ENCODE measurements around the gene NOL9. TPM values are rescaled to one million over a fixed set of nuclear protein-coding genes. Genes with fewer than 3 reads are reported as not detected.

The NOL9 gene
- total and polyA plus RNA-seq, 2 of the 13 experiments (the other 11 are each of a cell fraction or from before 2014, with no cell fraction given) = 18.0 to 24.7 TPM

DNA sequence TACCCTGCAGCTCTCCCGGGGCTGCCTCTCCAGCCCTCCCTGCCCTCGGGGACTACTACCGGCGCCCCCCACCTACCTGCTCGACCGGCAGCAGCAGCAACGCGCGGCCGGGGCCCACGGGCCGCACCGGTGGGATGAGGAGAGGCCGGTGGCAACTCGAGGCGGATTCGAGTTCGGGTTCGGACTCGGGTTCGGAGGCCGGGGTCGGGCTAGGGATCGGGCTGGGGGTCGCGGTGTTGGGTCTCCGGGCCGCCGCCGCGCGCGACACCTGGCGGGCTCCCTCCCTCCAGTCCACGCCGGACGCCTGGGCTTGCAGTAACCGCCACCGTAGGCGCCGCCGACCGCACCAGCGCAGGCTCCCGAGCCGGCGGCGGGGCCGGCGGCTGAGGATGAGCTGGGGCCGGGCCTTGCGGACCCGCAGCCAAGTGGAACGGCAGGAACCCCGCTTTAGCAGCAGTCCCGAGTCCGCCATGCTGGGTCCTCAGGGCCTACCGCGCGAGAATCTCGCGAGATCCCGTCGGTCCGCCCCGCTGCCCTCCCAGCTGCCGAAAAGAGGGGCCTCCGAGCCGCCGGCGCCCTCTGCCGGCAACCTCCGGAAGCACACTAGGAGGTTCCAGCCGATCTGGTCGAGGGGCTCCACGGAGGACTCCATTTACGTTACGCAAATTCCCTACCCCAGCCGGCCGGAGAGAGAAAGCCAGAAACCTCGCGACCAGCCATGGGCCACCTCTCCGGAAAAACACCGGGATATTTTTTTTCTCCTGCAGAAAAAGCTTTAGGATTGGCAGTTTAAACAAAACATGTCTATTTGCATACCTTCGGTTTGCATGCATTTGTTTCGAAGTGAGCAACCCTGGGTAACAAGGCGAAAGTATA, at the start of gene NOL9 (continued):
- peak; percentile 61; the same call in 1 of the 2 replicates for TF ChIP-seq ZNF792 (CRISPR knock-in tag; IDR thresholded peaks at IDR 0.05)
- TF ChIP-seq ZNF441 (CRISPR knock-in tag; IDR thresholded peaks at IDR 0.05; ENCODE audit: borderline replicate concordance) = no peak; the same call in 1 of the 2 replicates
- TF ChIP-seq, protein P1, sequence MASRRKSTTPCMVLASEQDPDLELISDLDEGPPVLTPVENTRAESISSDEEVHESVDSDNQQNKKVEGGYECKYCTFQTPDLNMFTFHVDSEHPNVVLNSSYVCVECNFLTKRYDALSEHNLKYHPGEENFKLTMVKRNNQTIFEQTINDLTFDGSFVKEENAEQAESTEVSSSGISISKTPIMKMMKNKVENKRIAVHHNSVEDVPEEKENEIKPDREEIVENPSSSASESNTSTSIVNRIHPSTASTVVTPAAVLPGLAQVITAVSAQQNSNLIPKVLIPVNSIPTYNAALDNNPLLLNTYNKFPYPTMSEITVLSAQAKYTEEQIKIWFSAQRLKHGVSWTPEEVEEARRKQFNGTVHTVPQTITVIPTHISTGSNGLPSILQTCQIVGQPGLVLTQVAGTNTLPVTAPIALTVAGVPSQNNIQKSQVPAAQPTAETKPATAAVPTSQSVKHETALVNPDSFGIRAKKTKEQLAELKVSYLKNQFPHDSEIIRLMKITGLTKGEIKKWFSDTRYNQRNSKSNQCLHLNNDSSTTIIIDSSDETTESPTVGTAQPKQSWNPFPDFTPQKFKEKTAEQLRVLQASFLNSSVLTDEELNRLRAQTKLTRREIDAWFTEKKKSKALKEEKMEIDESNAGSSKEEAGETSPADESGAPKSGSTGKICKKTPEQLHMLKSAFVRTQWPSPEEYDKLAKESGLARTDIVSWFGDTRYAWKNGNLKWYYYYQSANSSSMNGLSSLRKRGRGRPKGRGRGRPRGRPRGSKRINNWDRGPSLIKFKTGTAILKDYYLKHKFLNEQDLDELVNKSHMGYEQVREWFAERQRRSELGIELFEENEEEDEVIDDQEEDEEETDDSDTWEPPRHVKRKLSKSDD (CRISPR knock-in tag; IDR thresholded peaks at IDR 0.05; ENCODE audit: low read depth) = peak; percentile 74; the same call in 1 of the 2 replicates
- peak; percentile 48; the same call in 1 of the 2 replicates for TF ChIP-seq ZSCAN29 (CRISPR knock-in tag; conservative IDR thresholded peaks at IDR 0.05)
- TF ChIP-seq ZNF773 (CRISPR knock-in tag; IDR thresholded peaks at IDR 0.05; ENCODE audit: borderline replicate concordance) = peak; percentile 69; the same call in 1 of the 2 replicates
- TF ChIP-seq, protein P2, sequence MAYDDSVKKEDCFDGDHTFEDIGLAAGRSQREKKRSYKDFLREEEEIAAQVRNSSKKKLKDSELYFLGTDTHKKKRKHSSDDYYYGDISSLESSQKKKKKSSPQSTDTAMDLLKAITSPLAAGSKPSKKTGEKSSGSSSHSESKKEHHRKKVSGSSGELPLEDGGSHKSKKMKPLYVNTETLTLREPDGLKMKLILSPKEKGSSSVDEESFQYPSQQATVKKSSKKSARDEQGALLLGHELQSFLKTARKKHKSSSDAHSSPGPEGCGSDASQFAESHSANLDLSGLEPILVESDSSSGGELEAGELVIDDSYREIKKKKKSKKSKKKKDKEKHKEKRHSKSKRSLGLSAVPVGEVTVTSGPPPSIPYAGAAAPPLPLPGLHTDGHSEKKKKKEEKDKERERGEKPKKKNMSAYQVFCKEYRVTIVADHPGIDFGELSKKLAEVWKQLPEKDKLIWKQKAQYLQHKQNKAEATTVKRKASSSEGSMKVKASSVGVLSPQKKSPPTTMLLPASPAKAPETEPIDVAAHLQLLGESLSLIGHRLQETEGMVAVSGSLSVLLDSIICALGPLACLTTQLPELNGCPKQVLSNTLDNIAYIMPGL (CRISPR knock-in tag; IDR thresholded peaks at IDR 0.05; ENCODE audit: borderline replicate concordance in 1 of 2, low read depth in 1 of 2) = peak; percentile 88 to 89; a peak in 3 of 4 replicates
- no peak; the same call in 1 of the 2 replicates for TF ChIP-seq ZNF724P (CRISPR knock-in tag; IDR thresholded peaks at IDR 0.05; ENCODE audit: borderline replicate concordance)
- TF ChIP-seq BORCS8-MEF2B (CRISPR knock-in tag; IDR thresholded peaks at IDR 0.05) = peak; percentile 82; the same call in 1 of the 2 replicates
- peak; percentile 55; the same call in 1 of the 2 replicates for TF ChIP-seq MIXL1 (CRISPR knock-in tag; IDR thresholded peaks at IDR 0.05)
- TF ChIP-seq, protein P3, sequence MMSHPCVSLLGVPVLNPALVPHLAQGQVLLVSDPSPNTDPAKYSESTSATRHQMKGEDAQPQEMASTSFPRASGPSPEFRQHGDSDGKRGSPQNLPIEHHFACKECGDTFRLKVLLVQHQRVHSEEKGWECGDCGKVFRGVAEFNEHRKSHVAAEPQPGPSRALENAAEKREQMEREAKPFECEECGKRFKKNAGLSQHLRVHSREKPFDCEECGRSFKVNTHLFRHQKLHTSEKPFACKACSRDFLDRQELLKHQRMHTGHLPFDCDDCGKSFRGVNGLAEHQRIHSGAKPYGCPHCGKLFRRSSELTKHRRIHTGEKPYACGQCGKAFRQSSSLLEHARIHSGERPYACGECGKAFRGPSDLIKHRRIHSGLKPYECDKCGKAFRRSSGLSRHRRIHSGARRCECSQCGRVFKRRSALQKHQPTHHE (CRISPR knock-in tag; IDR thresholded peaks at IDR 0.05; ENCODE audit: borderline replicate concordance) = peak; percentile 86
- TF ChIP-seq NRL (CRISPR knock-in tag; IDR thresholded peaks at IDR 0.05; ENCODE audit: borderline replicate concordance) = 0 out of 2 replicates have a peak, but pooled peaks have one; percentile 24
- TF ChIP-seq RFX5 (IDR thresholded peaks at IDR 0.05; ENCODE audit: low read depth, low read length) = no peak
- peak; percentile 87 for TF ChIP-seq KDM5B (CRISPR knock-in tag; IDR thresholded peaks at IDR 0.05; ENCODE audit: borderline replicate concordance)
- no peak for TF ChIP-seq BHLHE40 (IDR thresholded peaks at IDR 0.05; ENCODE audit: low read length)
- TF ChIP-seq ZNF839 (CRISPR knock-in tag; IDR thresholded peaks at IDR 0.05; ENCODE audit: borderline replicate concordance) = peak; percentile 16; the same call in 1 of the 2 replicates
- TF ChIP-seq ZBTB38 (CRISPR knock-in tag; IDR thresholded peaks at IDR 0.05) = peak; percentile 81
